OCI-LY7 (cell line): Measurements from ENCODE around the gene SLC44A4.

Source experiments
- EZH2phosphoT487 ChIP-seq: fragments of 200-600 bp; sonication (generic); IDR thresholded peaks from 2 replicates; pipeline ENCODE4 v1.6.1; 2018; ENCODE audit warnings: low read depth, borderline replicate concordance, mild to moderate bottlenecking, mixed run types, antibody characterized with exemption, low read length, moderate library complexity, mixed read lengths
- TF ChIP-seq, protein P1 (sequence below): fragments of 200-600 bp; sonication (generic); conservative IDR thresholded peaks from 2 replicates; pipeline ENCODE4 v1.5.1; 2014; ENCODE audit warnings: mild to moderate bottlenecking, antibody characterized with exemption, low read length, moderate library complexity, mixed read lengths

- TF ChIP-seq, protein P1, sequence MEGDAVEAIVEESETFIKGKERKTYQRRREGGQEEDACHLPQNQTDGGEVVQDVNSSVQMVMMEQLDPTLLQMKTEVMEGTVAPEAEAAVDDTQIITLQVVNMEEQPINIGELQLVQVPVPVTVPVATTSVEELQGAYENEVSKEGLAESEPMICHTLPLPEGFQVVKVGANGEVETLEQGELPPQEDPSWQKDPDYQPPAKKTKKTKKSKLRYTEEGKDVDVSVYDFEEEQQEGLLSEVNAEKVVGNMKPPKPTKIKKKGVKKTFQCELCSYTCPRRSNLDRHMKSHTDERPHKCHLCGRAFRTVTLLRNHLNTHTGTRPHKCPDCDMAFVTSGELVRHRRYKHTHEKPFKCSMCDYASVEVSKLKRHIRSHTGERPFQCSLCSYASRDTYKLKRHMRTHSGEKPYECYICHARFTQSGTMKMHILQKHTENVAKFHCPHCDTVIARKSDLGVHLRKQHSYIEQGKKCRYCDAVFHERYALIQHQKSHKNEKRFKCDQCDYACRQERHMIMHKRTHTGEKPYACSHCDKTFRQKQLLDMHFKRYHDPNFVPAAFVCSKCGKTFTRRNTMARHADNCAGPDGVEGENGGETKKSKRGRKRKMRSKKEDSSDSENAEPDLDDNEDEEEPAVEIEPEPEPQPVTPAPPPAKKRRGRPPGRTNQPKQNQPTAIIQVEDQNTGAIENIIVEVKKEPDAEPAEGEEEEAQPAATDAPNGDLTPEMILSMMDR: no peak
- TF ChIP-seq EZH2phosphoT487: no peak
These were observed 57.3 kb downstream of the SLC44A4 start for GRCh38 chr6:31821301-31822035.
